Measurements from ENCODE around the gene TNFSF11. TPM values are rescaled to one million over a fixed set of nuclear protein-coding genes. Genes with fewer than 3 reads are reported as not detected.

TNFSF11 gene
- total RNA-seq, 2 experiments from 2014 or later, result not detected

- ChIA-PET CTCF (ENCODE audit: unreplicated experiment) (no interaction called here), POLR2A (interaction anchor here (1.6 kb wide), 1 partner anchor 12 kb away, joined by 5 read pairs; no protein-coding TSS in a partner anchor)
- no TSS peak for BruUV-seq (replicated peaks)
- H4K20me1 ChIP-seq (ENCODE audit: insufficient read depth, low read length), result no peaks in the 10 kb centered on the region
- peak overlapping the region; percentile 18; the same call in 1 of the 2 replicates for H3K4me2 ChIP-seq (ENCODE audit: low read length)
- H2AFZ ChIP-seq (ENCODE audit: low read length), result 0 out of 2 replicates have a peak overlapping the region, but pooled peaks have one; percentile 10
- intact Hi-C loops (cut with micrococcal nuclease; ENCODE audit: unreplicated experiment), result no loop called here
- no peak overlapping the region for H3K4me3 ChIP-seq (ENCODE audit: low read depth, low read length, poor library complexity, severe bottlenecking)
- H3K79me2 ChIP-seq (ENCODE audit: insufficient read depth, low read depth, low read length), result no peaks in the 10 kb centered on the region
- peaks cover 63% of the 10 kb centered on the region for H3K4me1 ChIP-seq (ENCODE audit: insufficient read depth, low read length, poor library complexity, severe bottlenecking)
- no peaks in the 10 kb centered on the region for H3K36me3 ChIP-seq (ENCODE audit: insufficient read depth, low read length)
- H3K9me2 ChIP-seq (ENCODE audit: insufficient read depth, low read length), result no peaks in the 10 kb centered on the region
- no peak overlapping the region for H3K27ac ChIP-seq (ENCODE audit: low read depth, low read length, poor library complexity, severe bottlenecking)
- DNase-seq (ENCODE audit: low spot score), result peak; percentile 13
- TF ChIP-seq CTCF (conservative IDR thresholded peaks at IDR 0.05; ENCODE audit: low read length) (no peak), EZH2phosphoT487 (IDR thresholded peaks at IDR 0.05; ENCODE audit: borderline replicate concordance, low read depth, low read length) (no peak)
- no peaks in the 10 kb centered on the region for H3K9me3 ChIP-seq (ENCODE audit: low read length)
Observed at GRCh38 chr13:42612021-42612765, 38.2 kb downstream of the TNFSF11 start.

GRCh38 chr13:42614436-42615035 lies 40.6 kb downstream of the TNFSF11 start:
- Histone ChIP-seq H3K9me2 (ENCODE audit: insufficient read depth, low read length) (no peaks in the 10 kb centered on the region), H2AFZ (ENCODE audit: low read length) (no peak overlapping the region), H3K79me2 (ENCODE audit: insufficient read depth, low read depth, low read length) (no peaks in the 10 kb centered on the region), H3K4me2 (ENCODE audit: low read length) (peak overlapping the region; percentile 34), H3K36me3 (ENCODE audit: insufficient read depth, low read length) (no peaks in the 10 kb centered on the region), H3K27ac (ENCODE audit: low read depth, low read length, poor library complexity, severe bottlenecking) (peak overlapping the region; percentile 49), H3K9me3 (ENCODE audit: low read length) (no peaks in the 10 kb centered on the region), H3K4me1 (ENCODE audit: insufficient read depth, low read length, poor library complexity, severe bottlenecking) (peaks cover 45% of the 10 kb centered on the region), H3K4me3 (ENCODE audit: low read depth, low read length, poor library complexity, severe bottlenecking) (no peak overlapping the region), H4K20me1 (ENCODE audit: insufficient read depth, low read length) (no peaks in the 10 kb centered on the region)
- ChIA-PET POLR2A (interaction anchor here (0.6 kb wide), 1 partner anchor 263 kb away, joined by 4 read pairs; no protein-coding TSS in a partner anchor), CTCF (ENCODE audit: unreplicated experiment) (no interaction called here)
- BruUV-seq (replicated peaks), result no TSS peak
- peak; percentile 58 for DNase-seq (ENCODE audit: low spot score)
- no peak for TF ChIP-seq CTCF (conservative IDR thresholded peaks at IDR 0.05; ENCODE audit: low read length)
- TF ChIP-seq EZH2phosphoT487 (IDR thresholded peaks at IDR 0.05; ENCODE audit: borderline replicate concordance, low read depth, low read length), result no peak
- intact Hi-C loops (cut with micrococcal nuclease; ENCODE audit: unreplicated experiment), result no loop called here

- H3K4me1 ChIP-seq (ENCODE audit: insufficient read depth, low read length, poor library complexity, severe bottlenecking), result peaks cover 40% of the 10 kb centered on the region
- H3K4me2 ChIP-seq (ENCODE audit: low read length), result no peak overlapping the region
- TF ChIP-seq CTCF (conservative IDR thresholded peaks at IDR 0.05; ENCODE audit: low read length) (no peak), EZH2phosphoT487 (IDR thresholded peaks at IDR 0.05; ENCODE audit: borderline replicate concordance, low read depth, low read length) (no peak)
- CTCF ChIA-PET (ENCODE audit: unreplicated experiment), result interaction anchor here (0.6 kb wide), 1 partner anchor 97 kb away, joined by 4 read pairs; no protein-coding TSS in a partner anchor
- no peak overlapping the region for H2AFZ ChIP-seq (ENCODE audit: low read length)
- no peaks in the 10 kb centered on the region for H3K9me2 ChIP-seq (ENCODE audit: insufficient read depth, low read length)
- H3K36me3 ChIP-seq (ENCODE audit: insufficient read depth, low read length), result no peaks in the 10 kb centered on the region
- POLR2A ChIA-PET, result no interaction called here
- BruUV-seq (replicated peaks), result no TSS peak
- no peaks in the 10 kb centered on the region for H3K9me3 ChIP-seq (ENCODE audit: low read length)
- no peak overlapping the region for H3K4me3 ChIP-seq (ENCODE audit: low read depth, low read length, poor library complexity, severe bottlenecking)
- intact Hi-C loops (cut with micrococcal nuclease; ENCODE audit: unreplicated experiment), result no loop called here
- no peak for DNase-seq (ENCODE audit: low spot score)
- no peaks in the 10 kb centered on the region for H4K20me1 ChIP-seq (ENCODE audit: insufficient read depth, low read length)
- no peaks in the 10 kb centered on the region for H3K79me2 ChIP-seq (ENCODE audit: insufficient read depth, low read depth, low read length)
- H3K27ac ChIP-seq (ENCODE audit: low read depth, low read length, poor library complexity, severe bottlenecking), result no peak overlapping the region
Observed at GRCh38 chr13:42615691-42616090, 41.7 kb downstream of the TNFSF11 start.
